NCI-H526 (cell line): Measurements from ENCODE around the gene DVL3.

Experiments used
- DNase-seq, 2 experiments: peaks; one replicate each; lab custom pipeline; 2025; lab: John Stamatoyannopoulos, UW

The DVL3 gene

GRCh38 chr3:184211297-184211696 is 56.1 kb downstream of the DVL3 start:
- no peak for DNase-seq

- no peak for DNase-seq
Measured at GRCh38 chr3:184211718-184212117, 56.5 kb downstream of the DVL3 start.

DNA sequence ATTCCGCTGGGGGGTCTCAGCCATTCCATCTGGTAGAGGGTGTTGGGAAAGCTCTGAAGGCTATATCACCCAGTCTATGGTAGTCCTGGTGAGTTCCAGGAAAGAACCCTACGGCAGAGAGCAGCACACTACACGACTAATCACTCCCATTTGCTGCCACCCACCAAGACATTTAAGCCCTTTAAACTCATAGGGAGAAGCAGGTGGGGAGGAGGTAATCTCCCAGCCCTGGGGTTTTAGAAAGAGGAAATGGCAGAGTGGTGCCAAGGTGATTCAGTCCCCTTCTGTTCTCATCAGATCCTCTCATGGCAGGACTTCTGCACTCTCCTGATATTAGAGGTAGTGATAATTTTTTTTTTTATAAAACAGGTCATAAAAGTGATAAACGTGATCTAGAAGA is 63.6 kb downstream of the DVL3 start:
- no peak for DNase-seq

GRCh38 chr3:184222521-184222920 is 67.3 kb downstream of the DVL3 start:
- DNase-seq: no peak
